H1 (cell line): ENCODE data around the gene WASHC2A.
"Not testable (repeated sequence)": the region's sequence is repeated elsewhere in the genome, so short reads cannot be mapped to it uniquely, and the experiment has no call there.

ENCODE experiments used
- EP300 ChIP-seq, 2 experiments: IDR thresholded peaks; 1 replicate in 1 of 2; 2 replicates in 1 of 2; pipeline ENCODE4 v1.6.1; 2011 to 2012; ENCODE audit warnings: low read depth in 2 of 2, low read length in 2 of 2, mild to moderate bottlenecking in 2 of 2, borderline replicate concordance in 1 of 2, inconsistent platforms in 1 of 2, moderate library complexity in 1 of 2
- GABPA ChIP-seq: IDR thresholded peaks from 2 replicates; pipeline ENCODE4 v1.6.1; 2011; ENCODE audit warnings: mild to moderate bottlenecking, low read length, moderate library complexity, borderline replicate concordance; ENCODE audit not compliant: insufficient read depth
- POLR2A ChIP-seq, 2 experiments: IDR thresholded peaks; 1 replicate in 1 of 2; 2 replicates in 1 of 2; pipeline ENCODE4 v1.6.1; 2011; ENCODE audit warnings: low read depth in 2 of 2, low read length in 2 of 2, mild to moderate bottlenecking in 2 of 2; ENCODE audit errors: control extremely low read depth in 1 of 2
- POLR2AphosphoS5 ChIP-seq: IDR thresholded peaks from 2 replicates; pipeline ENCODE4 v1.6.1; 2011; ENCODE audit warnings: low read depth, low read length
- RFX5 ChIP-seq: IDR thresholded peaks from 2 replicates; pipeline ENCODE4 v1.6.1; 2011; ENCODE audit warnings: low read depth, low read length, improper control_type of control experiment, borderline replicate concordance
- SIN3A ChIP-seq, 2 experiments: IDR thresholded peaks in 1 of 2; conservative IDR thresholded peaks in 1 of 2; 2 replicates each; pipeline ENCODE4 v1.6.1; 2011 to 2012; ENCODE audit warnings: low read length in 2 of 2, improper control_type of control experiment in 1 of 2, low read depth in 1 of 2, mild to moderate bottlenecking in 1 of 2
- SP2 ChIP-seq: IDR thresholded peaks from 2 replicates; pipeline ENCODE4 v1.6.1; 2012; ENCODE audit warnings: mild to moderate bottlenecking, low read length, inconsistent platforms
- SUZ12 ChIP-seq: fragments of 200-600 bp; sonication (generic); IDR thresholded peaks from 2 replicates; pipeline ENCODE4 v1.6.1; 2012; ENCODE audit warnings: mild to moderate bottlenecking, inconsistent platforms, low read length, moderate library complexity, mixed read lengths
- USF2 ChIP-seq: IDR thresholded peaks from 2 replicates; pipeline ENCODE4 v1.6.1; 2011; ENCODE audit warnings: low read length, improper control_type of control experiment
- TF ChIP-seq, protein P1 (sequence below), 3 experiments: IDR thresholded peaks; 1 replicate in 2 of 3; 2 replicates in 1 of 3; pipeline versions ENCODE4 v1.5.1 to v1.6.1; 2011; ENCODE audit warnings: low read length in 3 of 3, mild to moderate bottlenecking in 3 of 3, inconsistent platforms in 2 of 3, low read depth in 1 of 3, moderate library complexity in 1 of 3; ENCODE audit not compliant: insufficient read depth in 1 of 3; ENCODE audit errors: control extremely low read depth in 1 of 3

GRCh38 chr10:50096722-50097121 is 29.0 kb downstream of the WASHC2A start:
- TF ChIP-seq SUZ12; RFX5; SIN3A (conservative IDR thresholded peaks at IDR 0.05 in 1 of 2, IDR thresholded peaks at IDR 0.05 in 1 of 2; ENCODE audit: low read depth in 1 of 2, low read length in 2 of 2); USF2; EP300 (IDR thresholded peaks at IDR 0.05; ENCODE audit: borderline replicate concordance in 1 of 2, low read depth in 2 of 2, low read length in 2 of 2); POLR2A (IDR thresholded peaks at IDR 0.05; ENCODE audit: control extremely low read depth in 1 of 2, low read depth in 2 of 2, low read length in 2 of 2); GABPA; SP2; POLR2AphosphoS5: not testable (repeated sequence)
- TF ChIP-seq, protein P1, sequence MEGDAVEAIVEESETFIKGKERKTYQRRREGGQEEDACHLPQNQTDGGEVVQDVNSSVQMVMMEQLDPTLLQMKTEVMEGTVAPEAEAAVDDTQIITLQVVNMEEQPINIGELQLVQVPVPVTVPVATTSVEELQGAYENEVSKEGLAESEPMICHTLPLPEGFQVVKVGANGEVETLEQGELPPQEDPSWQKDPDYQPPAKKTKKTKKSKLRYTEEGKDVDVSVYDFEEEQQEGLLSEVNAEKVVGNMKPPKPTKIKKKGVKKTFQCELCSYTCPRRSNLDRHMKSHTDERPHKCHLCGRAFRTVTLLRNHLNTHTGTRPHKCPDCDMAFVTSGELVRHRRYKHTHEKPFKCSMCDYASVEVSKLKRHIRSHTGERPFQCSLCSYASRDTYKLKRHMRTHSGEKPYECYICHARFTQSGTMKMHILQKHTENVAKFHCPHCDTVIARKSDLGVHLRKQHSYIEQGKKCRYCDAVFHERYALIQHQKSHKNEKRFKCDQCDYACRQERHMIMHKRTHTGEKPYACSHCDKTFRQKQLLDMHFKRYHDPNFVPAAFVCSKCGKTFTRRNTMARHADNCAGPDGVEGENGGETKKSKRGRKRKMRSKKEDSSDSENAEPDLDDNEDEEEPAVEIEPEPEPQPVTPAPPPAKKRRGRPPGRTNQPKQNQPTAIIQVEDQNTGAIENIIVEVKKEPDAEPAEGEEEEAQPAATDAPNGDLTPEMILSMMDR (IDR thresholded peaks at IDR 0.05; ENCODE audit: control extremely low read depth in 1 of 3, insufficient read depth in 1 of 3, low read depth in 1 of 3, low read length in 3 of 3), result not testable (repeated sequence)
